ENCODE data around the gene PTPRN2. TPM values are rescaled to one million over a fixed set of nuclear protein-coding genes. Genes with fewer than 3 reads are reported as not detected.

Gene PTPRN2
- total RNA-seq, 1 donor = 0.09 TPM

GRCh38 chr7:158487631-158488151 is 99.9 kb downstream of the PTPRN2 start:
- no peak for TF ChIP-seq CTCF (IDR thresholded peaks at IDR 0.05; ENCODE audit: insufficient read depth, low read length)
- DNase-seq (ENCODE audit: low read depth) = no peak
- H3K4me3 ChIP-seq (ENCODE audit: low read depth, low read length) = no peak overlapping the region

GRCh38 chr7:158486919-158487318 is 100.7 kb downstream of the PTPRN2 start:
- no peak overlapping the region for H3K4me3 ChIP-seq (ENCODE audit: low read depth, low read length)
- no peak for DNase-seq (ENCODE audit: low read depth)
- no peak for TF ChIP-seq CTCF (IDR thresholded peaks at IDR 0.05; ENCODE audit: insufficient read depth, low read length)

DNA sequence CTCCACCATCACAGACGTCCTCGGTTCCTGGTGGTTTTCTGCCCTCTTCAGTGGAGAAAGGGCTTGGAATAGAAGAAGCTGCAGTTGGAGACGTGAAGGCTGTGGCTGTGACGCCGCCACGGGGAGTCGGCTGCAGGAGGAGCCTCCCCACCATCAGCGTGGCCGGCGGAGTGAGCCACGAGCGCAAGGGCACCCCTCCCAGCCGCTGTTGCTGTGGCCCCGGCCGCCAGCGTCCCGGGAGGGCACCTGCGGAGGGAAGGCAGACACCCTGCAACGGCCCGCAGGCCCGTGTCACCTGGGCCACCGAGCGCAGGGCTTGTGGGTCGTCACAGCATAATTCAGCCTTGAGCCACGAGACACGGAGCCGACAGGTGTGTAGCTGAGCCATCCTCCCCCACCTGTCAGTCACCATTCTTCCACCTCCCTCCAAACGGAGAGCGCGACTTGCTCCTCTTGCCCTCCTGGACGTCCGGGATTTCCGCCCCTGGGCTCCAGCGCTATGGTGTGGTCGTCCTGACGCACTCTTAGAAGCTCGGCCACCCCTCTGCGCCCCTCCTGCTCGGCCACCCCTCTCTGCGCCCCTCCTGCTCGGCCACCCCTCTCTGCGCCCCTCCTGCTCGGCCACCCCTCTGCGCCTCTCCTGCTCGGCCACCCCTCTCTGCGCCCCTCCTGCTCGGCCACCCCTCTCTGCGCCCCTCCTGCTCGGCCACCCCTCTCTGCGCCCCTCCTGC is 102.7 kb downstream of the PTPRN2 start:
- no peak overlapping the region for H3K4me3 ChIP-seq (ENCODE audit: low read depth, low read length)
- no peak for TF ChIP-seq CTCF (IDR thresholded peaks at IDR 0.05; ENCODE audit: insufficient read depth, low read length)
- DNase-seq (ENCODE audit: low read depth) = no peak

- no peak for DNase-seq (ENCODE audit: low read depth)
- TF ChIP-seq CTCF (IDR thresholded peaks at IDR 0.05; ENCODE audit: insufficient read depth, low read length) = no peak
Measured at GRCh38 chr7:158482480-158482879, 105.1 kb downstream of the PTPRN2 start.

DNA sequence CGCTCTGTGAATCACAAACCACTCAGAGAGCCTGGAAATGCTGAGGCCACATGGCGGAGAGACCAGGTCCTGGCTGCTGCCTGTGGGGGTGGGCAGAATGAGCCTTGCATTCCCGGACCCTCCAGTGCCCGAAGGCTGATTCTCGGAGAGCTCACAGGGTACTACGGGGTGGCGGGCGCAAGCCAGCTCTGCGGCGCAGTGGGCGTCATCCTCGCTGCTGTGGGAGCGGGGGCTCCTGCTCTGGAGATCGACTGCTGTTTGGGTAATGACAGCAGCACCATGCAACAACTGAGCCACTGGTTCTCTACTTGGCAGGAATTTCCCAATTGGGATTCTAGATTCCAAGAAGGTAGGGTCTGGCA is 108.0 kb downstream of the PTPRN2 start:
- TF ChIP-seq CTCF (IDR thresholded peaks at IDR 0.05; ENCODE audit: insufficient read depth, low read length) = no peak
- no peak for DNase-seq (ENCODE audit: low read depth)
- no peak overlapping the region for H3K4me3 ChIP-seq (ENCODE audit: low read depth, low read length)

More at GRCh38 chr7:158482480-158482879, 105.1 kb downstream of the PTPRN2 start:
- H3K4me3 ChIP-seq (ENCODE audit: low read depth, low read length) = no peak overlapping the region

- no peak for TF ChIP-seq CTCF (IDR thresholded peaks at IDR 0.05; ENCODE audit: insufficient read depth, low read length)
- DNase-seq (ENCODE audit: low read depth) = no peak
- H3K4me3 ChIP-seq (ENCODE audit: low read depth, low read length) = no peak overlapping the region
Measured at GRCh38 chr7:158479021-158479663, 108.5 kb downstream of the PTPRN2 start.

Measured in fibroblast of the aortic adventitia (primary cell).